CD14-positive monocyte (primary cell): ENCODE results near the gene ZNF710. TPM values are rescaled to one million over a fixed set of nuclear protein-coding genes. Genes with fewer than 3 reads are reported as not detected.

Source experiments
- DNase-seq, 3 donors: peaks; one replicate each; pipeline ENCODE4 v3.0.0-alpha.2; 2011 to 2022
- H2AFZ ChIP-seq: 2 replicates; pipeline ENCODE4 v1.6.0; 2012; ENCODE audit warnings: mild to moderate bottlenecking, low read depth, low read length, inconsistent platforms; ENCODE audit not compliant: insufficient read depth, poor library complexity, severe bottlenecking
- H3K27ac ChIP-seq, 2 donors: 1 replicate in 1 of 2; 2 replicates in 1 of 2; pipeline ENCODE4 v1.5.1; 2012 to 2013; ENCODE audit warnings: low read length in 2 of 2, control low read depth in 1 of 2, inconsistent platforms in 1 of 2, low read depth in 1 of 2, mild to moderate bottlenecking in 1 of 2
- H3K27me3 ChIP-seq, 2 donors: one replicate each; pipeline versions ENCODE4 v1.6.0 to v1.6.1; 2011 to 2013; ENCODE audit warnings: low read length in 2 of 2; ENCODE audit not compliant: control insufficient read depth in 2 of 2, insufficient read depth in 2 of 2
- H3K36me3 ChIP-seq, 2 donors: replicated peaks in 1 of 2; 1 replicate in 1 of 2; 2 replicates in 1 of 2; pipeline versions ENCODE4 v1.5.1 to v1.6.1; 2012 to 2013; ENCODE audit warnings: low read length in 2 of 2, control low read depth in 1 of 2, inconsistent platforms in 1 of 2, mild to moderate bottlenecking in 1 of 2; ENCODE audit not compliant: insufficient read depth in 2 of 2, control insufficient read depth in 1 of 2
- H3K4me1 ChIP-seq, 2 donors: 1 replicate in 1 of 2; 2 replicates in 1 of 2; pipeline versions ENCODE4 v1.5.1 to v1.6.1; 2012 to 2013; ENCODE audit warnings: low read length in 2 of 2, control low read depth in 1 of 2, inconsistent platforms in 1 of 2, mild to moderate bottlenecking in 1 of 2, moderate library complexity in 1 of 2; ENCODE audit not compliant: insufficient read depth in 2 of 2, control insufficient read depth in 1 of 2
- H3K4me2 ChIP-seq: replicated peaks from 2 replicates; pipeline ENCODE3; 2012; ENCODE audit warnings: low read length, moderate library complexity, mild to moderate bottlenecking; ENCODE audit not compliant: poor library complexity, severe bottlenecking; ENCODE audit errors: extremely low read depth
- H3K4me3 ChIP-seq, 3 experiments: fragments of 200-600 bp in 1 of 3; sonication (generic) in 1 of 3; replicated peaks in 1 of 3; 1 replicate in 2 of 3; 2 replicates in 1 of 3; pipeline ENCODE4 v1.5.1; 2011 to 2013; ENCODE audit warnings: low read length in 3 of 3, mild to moderate bottlenecking in 3 of 3, control low read depth in 2 of 3, low read depth in 2 of 3, inconsistent platforms in 1 of 3, moderate library complexity in 1 of 3
- H3K79me2 ChIP-seq: 2 replicates; pipeline ENCODE4 v1.6.0; 2012; ENCODE audit warnings: mild to moderate bottlenecking, control low read depth, inconsistent platforms, low read length, moderate library complexity; ENCODE audit not compliant: insufficient read depth
- H3K9ac ChIP-seq: 2 replicates; pipeline ENCODE4 v1.6.0; 2017; ENCODE audit warnings: low read length, mild to moderate bottlenecking; ENCODE audit not compliant: insufficient read depth, poor library complexity, severe bottlenecking
- H3K9me3 ChIP-seq, 2 donors: replicated peaks in 1 of 2; 1 replicate in 1 of 2; 2 replicates in 1 of 2; pipeline versions ENCODE4 v1.5.1 to v1.6.1; 2012 to 2013; ENCODE audit warnings: low read length in 2 of 2, control low read depth in 1 of 2; ENCODE audit not compliant: control insufficient read depth in 1 of 2, insufficient read depth in 1 of 2
- H4K20me1 ChIP-seq: 2 replicates; pipeline ENCODE4 v1.6.0; 2012; ENCODE audit warnings: mild to moderate bottlenecking, low read length, control low read depth, moderate library complexity; ENCODE audit not compliant: insufficient read depth
- H3K27ac Mint-ChIP-seq, 7 donors: one replicate each; pipeline ENCODE4 v1.8.0; 2020; ENCODE audit warnings: mild to moderate bottlenecking in 7 of 7, mixed read lengths in 7 of 7, moderate library complexity in 6 of 7, inconsistent platforms in 2 of 7
- H3K27me3 Mint-ChIP-seq, 3 donors: one replicate each; pipeline ENCODE4 v1.8.0; 2021 to 2022; ENCODE audit warnings: low read depth in 3 of 3, mild to moderate bottlenecking in 3 of 3, mixed read lengths in 3 of 3, moderate library complexity in 3 of 3, inconsistent platforms in 1 of 3
- H3K36me3 Mint-ChIP-seq, 2 donors: one replicate each; pipeline ENCODE4 v1.8.0; 2020; ENCODE audit warnings: mixed read lengths in 2 of 2, inconsistent platforms in 1 of 2, mild to moderate bottlenecking in 1 of 2
- H3K4me1 Mint-ChIP-seq: one replicate; pipeline ENCODE4 v1.8.0; 2020; ENCODE audit warnings: mild to moderate bottlenecking, mixed read lengths
- H3K4me3 Mint-ChIP-seq, 2 donors: one replicate each; pipeline ENCODE4 v1.8.0; 2020; ENCODE audit warnings: mild to moderate bottlenecking in 2 of 2, mixed read lengths in 2 of 2, moderate library complexity in 1 of 2
- H3K9me3 Mint-ChIP-seq, 7 donors: one replicate each; pipeline ENCODE4 v1.8.0; 2020 to 2022; ENCODE audit warnings: mixed read lengths in 7 of 7, mild to moderate bottlenecking in 6 of 7, moderate library complexity in 6 of 7, inconsistent platforms in 2 of 7
- WGBS: methylation state at CpG from one replicate; pipeline ENCODE4 v1.1.5; 2013; ENCODE audit warnings: missing lambda C conversion rate; ENCODE audit not compliant: insufficient coverage; 5-methylcytosine and 5-hydroxymethylcytosine counted together
- intact Hi-C, 2 donors: fragments of 100-400 bp; cut with micrococcal nuclease; formaldehyde crosslinking; loops; one replicate each; pipeline versions ENCODE4 v1.15.0 to v1.15.1; 2023
- polyA plus RNA-seq, 3 donors: library from polyadenylated mRNA; depleted of rRNA in 1 of 3; unstranded in 2 of 3; stranded (reverse) in 1 of 3; fragments of 300-500 nt in 2 of 3; fragments of >200 nt in 1 of 3; fragmentation: Illumina TruSeq in 2 of 3; gene quantifications; 1 replicate in 2 of 3; 2 replicates in 1 of 3; pipeline ENCODE4 v1.2.3, GENCODE V29; 2012 to 2021
- TF ChIP-seq, protein P1 (sequence below): fragments of 200-600 bp; IDR thresholded peaks from one replicate; pipeline ENCODE4 v1.8.0; 2022; ENCODE audit warnings: antibody characterized with exemption, mild to moderate bottlenecking

The ZNF710 gene
- polyA plus RNA-seq, 3 donors = 3.4 to 45.6 (median 4.8) TPM

DNA sequence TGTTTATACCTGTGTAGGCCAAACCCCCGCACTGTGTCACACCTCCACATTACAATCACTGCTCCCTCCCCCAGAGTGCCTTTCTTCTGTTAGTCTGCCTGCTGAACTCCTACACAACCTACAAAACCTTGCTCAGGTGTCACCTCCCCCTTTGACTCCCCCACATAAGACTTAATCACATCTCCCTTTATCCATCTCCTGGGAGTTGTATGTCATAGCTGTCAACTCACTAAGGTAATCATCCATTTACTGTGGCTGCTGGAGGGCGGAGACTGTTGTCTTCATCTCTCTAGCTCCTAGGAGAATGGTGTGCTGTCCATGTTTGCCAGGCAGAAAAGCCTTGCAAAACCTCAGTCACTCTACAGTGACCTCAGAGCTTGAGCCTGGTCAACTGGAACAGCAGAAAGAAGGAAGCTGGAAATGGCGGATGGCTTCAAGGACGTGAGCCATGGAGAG, 43.8 kb downstream of the ZNF710 start:
- Histone ChIP-seq H3K4me3 (no peak overlapping the region), H3K36me3 (peaks cover 17 to 57% of the 10 kb centered on the region in 2 donors), H4K20me1 (peaks cover 15% of the 10 kb centered on the region), H3K27ac (peak overlapping the region; percentile 2 to 73), H3K4me1 (peaks cover 53 to 72% of the 10 kb centered on the region in 2 donors), H3K27me3 (no peaks in the 10 kb centered on the region), H2AFZ (no peak overlapping the region), H3K79me2 (peaks cover 100% of the 10 kb centered on the region), H3K4me2 (no peak overlapping the region), H3K9me3 (no peaks in the 10 kb centered on the region), H3K9ac (no peak overlapping the region)
- Mint-ChIP-seq H3K4me3 (no peak overlapping the region), H3K27ac (peak overlapping the region in 4 of 7 donors; percentile 18 to 88 (median 48)), H3K9me3 (no peaks in the 10 kb centered on the region), H3K4me1 (peaks cover 74% of the 10 kb centered on the region), H3K27me3 (no peaks in the 10 kb centered on the region), H3K36me3 (peaks cover 39 to 60% of the 10 kb centered on the region in 2 donors)
- TF ChIP-seq, protein P1, sequence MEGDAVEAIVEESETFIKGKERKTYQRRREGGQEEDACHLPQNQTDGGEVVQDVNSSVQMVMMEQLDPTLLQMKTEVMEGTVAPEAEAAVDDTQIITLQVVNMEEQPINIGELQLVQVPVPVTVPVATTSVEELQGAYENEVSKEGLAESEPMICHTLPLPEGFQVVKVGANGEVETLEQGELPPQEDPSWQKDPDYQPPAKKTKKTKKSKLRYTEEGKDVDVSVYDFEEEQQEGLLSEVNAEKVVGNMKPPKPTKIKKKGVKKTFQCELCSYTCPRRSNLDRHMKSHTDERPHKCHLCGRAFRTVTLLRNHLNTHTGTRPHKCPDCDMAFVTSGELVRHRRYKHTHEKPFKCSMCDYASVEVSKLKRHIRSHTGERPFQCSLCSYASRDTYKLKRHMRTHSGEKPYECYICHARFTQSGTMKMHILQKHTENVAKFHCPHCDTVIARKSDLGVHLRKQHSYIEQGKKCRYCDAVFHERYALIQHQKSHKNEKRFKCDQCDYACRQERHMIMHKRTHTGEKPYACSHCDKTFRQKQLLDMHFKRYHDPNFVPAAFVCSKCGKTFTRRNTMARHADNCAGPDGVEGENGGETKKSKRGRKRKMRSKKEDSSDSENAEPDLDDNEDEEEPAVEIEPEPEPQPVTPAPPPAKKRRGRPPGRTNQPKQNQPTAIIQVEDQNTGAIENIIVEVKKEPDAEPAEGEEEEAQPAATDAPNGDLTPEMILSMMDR = no peak
- WGBS = 89% methylated on average over 3 of the region's 4 CpGs
- DNase-seq = no peak
- intact Hi-C loops = no loop called here

DNA sequence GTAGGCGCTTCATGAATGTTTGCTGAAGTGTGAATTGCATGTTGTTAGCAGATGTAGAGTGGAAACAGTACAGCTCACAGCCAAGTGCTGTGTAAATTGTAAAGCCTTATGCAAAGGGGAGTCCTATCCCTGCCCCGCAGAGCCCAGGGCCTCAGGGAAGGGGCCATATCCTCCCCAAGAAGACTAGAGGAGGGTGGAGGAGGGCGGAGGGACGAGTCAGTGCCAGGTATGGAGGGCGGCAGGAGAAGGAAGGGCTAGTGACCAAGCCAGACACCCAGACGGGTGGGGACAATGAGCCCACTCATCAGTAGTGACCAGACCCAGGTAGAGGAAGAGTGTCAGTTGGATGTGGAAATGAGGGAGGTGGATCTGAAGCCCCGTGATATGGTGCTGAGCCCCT, 45.2 kb downstream of the ZNF710 start:
- no peaks in the 10 kb centered on the region for H3K9me3 ChIP-seq
- peaks cover 98% of the 10 kb centered on the region for H3K79me2 ChIP-seq
- peak overlapping the region; percentile 41 to 87 (median 74) for H3K27ac Mint-ChIP-seq
- H3K27me3 Mint-ChIP-seq = peaks cover 0 to 5% (median 0%) of the 10 kb centered on the region in 3 donors
- peak overlapping the region; percentile 40 to 73 for H3K27ac ChIP-seq
- H3K4me2 ChIP-seq = no peak overlapping the region
- peaks cover 15% of the 10 kb centered on the region for H4K20me1 ChIP-seq
- H3K9ac ChIP-seq = no peak overlapping the region
- H2AFZ ChIP-seq = no peak overlapping the region
- peaks cover 18 to 63% of the 10 kb centered on the region in 2 donors for H3K36me3 ChIP-seq
- WGBS = 80% methylated on average over 2 of the region's 7 CpGs
- TF ChIP-seq, protein P1 = no peak
- no peak overlapping the region for H3K4me3 Mint-ChIP-seq
- H3K4me3 ChIP-seq = peak overlapping the region in 1 of 3 experiments; percentile 20
- intact Hi-C loops = no loop called here
- no peaks in the 10 kb centered on the region for H3K27me3 ChIP-seq
- peaks cover 50 to 65% of the 10 kb centered on the region in 2 donors for H3K4me1 ChIP-seq
- H3K36me3 Mint-ChIP-seq = peaks cover 46 to 69% of the 10 kb centered on the region in 2 donors
- H3K4me1 Mint-ChIP-seq = peaks cover 71% of the 10 kb centered on the region
- DNase-seq = no peak
- no peaks in the 10 kb centered on the region for H3K9me3 Mint-ChIP-seq
